Kidney (tissue), 14 donors: Measurements from ENCODE around the gene ABL2. TPM values are rescaled to one million over a fixed set of nuclear protein-coding genes. Genes with fewer than 3 reads are reported as not detected.
A peak's percentile ranks its signal among the peaks of the same experiment; 100 is the strongest.

Experiments
- DNase-seq, 5 donors: peaks; one replicate each; pipeline ENCODE4 v3.0.0-alpha.2; 2013 to 2020
- FAIRE-seq: peaks from 2 replicates; lab custom pipeline; 2012; peaks lifted over from hg19 to GRCh38; lab: Jason Lieb, UNC
- H3K27ac ChIP-seq, 2 donors: one replicate each; pipeline ENCODE4 v1.7.0; 2013; ENCODE audit warnings: low read depth in 2 of 2, low read length in 2 of 2, inconsistent platforms in 1 of 2
- H3K27me3 ChIP-seq: one replicate; pipeline ENCODE4 v1.7.1; 2013; ENCODE audit warnings: low read length, inconsistent platforms; ENCODE audit not compliant: control insufficient read depth, insufficient read depth
- H3K36me3 ChIP-seq, 3 donors: one replicate each; pipeline versions ENCODE4 v1.7.0 to v1.7.1; 2013; ENCODE audit warnings: low read length in 3 of 3, control low read depth in 1 of 3, inconsistent platforms in 1 of 3; ENCODE audit not compliant: insufficient read depth in 3 of 3, control insufficient read depth in 2 of 3
- H3K4me1 ChIP-seq, 3 donors: one replicate each; pipeline versions ENCODE4 v1.7.0 to v1.7.1; 2013; ENCODE audit warnings: low read length in 3 of 3, inconsistent platforms in 1 of 3, low read depth in 1 of 3; ENCODE audit not compliant: control insufficient read depth in 2 of 3, insufficient read depth in 2 of 3
- H3K4me3 ChIP-seq, 3 donors: one replicate each; pipeline versions ENCODE4 v1.7.0 to v1.8.1; 2013; ENCODE audit warnings: low read length in 3 of 3, control low read depth in 1 of 3, inconsistent platforms in 1 of 3
- H3K9ac ChIP-seq, 3 donors: one replicate each; pipeline versions ENCODE4 v1.7.0 to v1.7.1; 2013; ENCODE audit warnings: low read length in 3 of 3, control low read depth in 1 of 3, inconsistent platforms in 1 of 3
- H3K9me3 ChIP-seq, 3 donors: one replicate each; pipeline versions ENCODE4 v1.7.0 to v1.7.1; 2013; ENCODE audit warnings: low read length in 3 of 3, control low read depth in 1 of 3, inconsistent platforms in 1 of 3; ENCODE audit not compliant: control insufficient read depth in 2 of 3, insufficient read depth in 1 of 3
- intact Hi-C: fragments of 100-400 bp; cut with DNase I; formaldehyde crosslinking; loops from one replicate; pipeline ENCODE4 v1.11.1; 2022
- polyA plus RNA-seq: library from polyadenylated mRNA; stranded (reverse); fragments of 350-450 nt; fragmentation: Illumina TruSeq; extraction: RNeasy Lipid Tissue Mini Kit (QIAGEN cat#74804); gene quantifications from one replicate; pipeline ENCODE4 v1.2.3, GENCODE V29; 2014; ENCODE audit warnings: low read depth, low replicate concordance; ENCODE audit not compliant: insufficient read depth
- total RNA-seq: library from RNA; stranded (reverse); fragmentation: NEBNext Ultra II Directional; extraction: Animal tissue kit (Norgen Biotek cat#: 25700); gene quantifications from one replicate; pipeline ENCODE4 v1.2.1, GENCODE V29; 2021
- TF ChIP-seq, protein P1 (sequence below): IDR thresholded peaks from 3 replicates; pipeline ENCODE4 v1.5.1; 2012; ENCODE audit warnings: mild to moderate bottlenecking, moderate library complexity, borderline replicate concordance; ENCODE audit not compliant: insufficient read depth; ENCODE audit errors: extremely low read depth
- donor health status: control.
- donor health status: control.
- donor health status: control.
- donor health status: control.
- donor health status: control.
- donor health status: DM: yes; HTN: yes; CAD: no.
- donor health status: Normal renal cell carcinoma (clear cell type).

Gene ABL2
- total and polyA plus RNA-seq, 2 donors from 2014 or later = 1.6 to 29.6 TPM

DNA sequence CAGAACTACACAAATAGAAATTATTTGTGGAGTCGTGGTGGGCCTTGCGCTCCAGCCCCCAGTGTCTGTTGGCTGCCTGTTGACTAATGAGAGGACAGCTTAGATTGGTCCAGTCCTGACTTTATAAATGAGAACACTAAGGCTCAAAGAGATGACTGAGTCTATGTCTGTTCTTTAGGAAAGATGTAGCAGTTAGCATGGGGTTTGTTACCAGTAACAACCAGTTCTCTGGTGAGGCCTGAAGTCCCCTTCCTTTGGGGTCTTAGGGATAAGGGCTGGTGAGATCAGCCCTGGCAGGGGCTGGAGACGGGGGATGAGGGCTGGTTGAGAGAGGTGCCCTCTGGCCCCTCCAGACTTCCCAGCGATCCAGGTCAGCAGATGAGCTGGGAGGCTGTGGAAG lies 138.6 kb downstream of the ABL2 start:
- H3K9me3 ChIP-seq = no peaks in the 10 kb centered on the region
- intact Hi-C loops = loop anchor here (10.0 kb wide), 1 partner anchor 274 kb away; the partner anchor contains the start of gene AXDND1
- H3K27me3 ChIP-seq = no peaks in the 10 kb centered on the region
- H3K4me3 ChIP-seq = no peak overlapping the region
- H3K4me1 ChIP-seq = peaks cover 0 to 15% (median 8%) of the 10 kb centered on the region in 3 donors
- no peak for DNase-seq
- TF ChIP-seq, protein P1, sequence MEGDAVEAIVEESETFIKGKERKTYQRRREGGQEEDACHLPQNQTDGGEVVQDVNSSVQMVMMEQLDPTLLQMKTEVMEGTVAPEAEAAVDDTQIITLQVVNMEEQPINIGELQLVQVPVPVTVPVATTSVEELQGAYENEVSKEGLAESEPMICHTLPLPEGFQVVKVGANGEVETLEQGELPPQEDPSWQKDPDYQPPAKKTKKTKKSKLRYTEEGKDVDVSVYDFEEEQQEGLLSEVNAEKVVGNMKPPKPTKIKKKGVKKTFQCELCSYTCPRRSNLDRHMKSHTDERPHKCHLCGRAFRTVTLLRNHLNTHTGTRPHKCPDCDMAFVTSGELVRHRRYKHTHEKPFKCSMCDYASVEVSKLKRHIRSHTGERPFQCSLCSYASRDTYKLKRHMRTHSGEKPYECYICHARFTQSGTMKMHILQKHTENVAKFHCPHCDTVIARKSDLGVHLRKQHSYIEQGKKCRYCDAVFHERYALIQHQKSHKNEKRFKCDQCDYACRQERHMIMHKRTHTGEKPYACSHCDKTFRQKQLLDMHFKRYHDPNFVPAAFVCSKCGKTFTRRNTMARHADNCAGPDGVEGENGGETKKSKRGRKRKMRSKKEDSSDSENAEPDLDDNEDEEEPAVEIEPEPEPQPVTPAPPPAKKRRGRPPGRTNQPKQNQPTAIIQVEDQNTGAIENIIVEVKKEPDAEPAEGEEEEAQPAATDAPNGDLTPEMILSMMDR = no peak
- peak overlapping the region in 1 of 3 donors; percentile 1 for H3K9ac ChIP-seq
- no peak for FAIRE-seq
- peaks cover 2 to 26% (median 25%) of the 10 kb centered on the region in 3 donors for H3K36me3 ChIP-seq
- no peak overlapping the region for H3K27ac ChIP-seq

DNA sequence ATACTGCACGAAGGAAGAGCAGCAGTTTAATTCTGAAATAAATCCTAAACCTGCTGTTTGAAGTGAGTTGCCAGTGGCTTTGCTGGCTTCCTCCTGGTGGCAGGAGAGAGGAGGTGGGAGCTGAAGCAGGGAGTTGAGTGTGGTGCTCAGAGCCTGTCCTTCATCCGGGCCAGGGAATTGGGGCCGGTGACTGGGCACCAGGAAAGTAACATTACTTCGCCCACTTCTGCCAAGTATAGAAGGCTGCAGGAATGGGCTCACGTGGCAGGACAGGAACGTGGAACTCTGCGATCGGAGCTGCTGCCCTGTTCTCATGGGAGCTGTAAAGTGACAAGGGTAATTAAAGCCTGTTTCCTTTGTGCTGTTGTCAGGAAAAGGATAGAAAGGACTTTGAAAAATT lies 139.0 kb downstream of the ABL2 start:
- peaks cover 2 to 23% (median 23%) of the 10 kb centered on the region in 3 donors for H3K36me3 ChIP-seq
- H3K9ac ChIP-seq = peak overlapping the region in 1 of 3 donors; percentile 1
- no peak overlapping the region for H3K27ac ChIP-seq

DNA sequence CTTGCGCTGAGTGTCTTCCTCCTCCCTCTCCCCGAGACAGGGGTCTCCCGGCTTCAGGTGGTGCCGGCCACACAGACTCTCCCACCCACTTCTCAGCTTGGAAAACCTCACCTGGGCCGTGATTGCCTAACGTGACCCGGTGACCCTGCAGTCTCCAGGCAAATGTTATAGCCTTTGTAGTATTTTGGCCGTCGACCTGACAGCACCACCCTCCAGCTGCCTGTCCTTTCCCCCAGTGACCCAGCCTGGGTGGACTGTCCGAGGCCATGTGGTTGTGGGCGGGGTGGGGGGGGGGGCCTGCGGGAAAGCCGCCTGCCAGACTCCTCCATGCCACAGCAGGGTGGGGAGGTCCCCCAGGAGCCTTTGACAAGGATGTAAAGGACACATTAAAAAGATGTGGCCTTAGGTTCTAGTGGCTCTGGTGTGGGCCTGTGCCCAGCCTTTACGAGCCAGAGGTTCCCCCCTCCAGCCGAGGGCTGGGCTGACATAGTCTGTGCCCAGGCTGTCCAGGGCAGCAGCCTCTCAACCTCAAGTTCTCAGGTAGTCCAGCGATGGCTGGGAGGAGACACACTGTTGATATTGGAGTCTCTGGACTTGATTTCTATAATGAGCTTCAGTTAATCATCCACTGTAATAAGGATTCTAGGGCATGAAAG lies 139.5 kb downstream of the ABL2 start:
- H3K36me3 ChIP-seq = peaks cover 2 to 20% (median 18%) of the 10 kb centered on the region in 3 donors
- H3K9ac ChIP-seq = peak overlapping the region in 1 of 3 donors; percentile 1
- intact Hi-C loops = loop anchor here (10.0 kb wide), 1 partner anchor 275 kb away; the partner anchor contains the start of gene AXDND1
- H3K27me3 ChIP-seq = no peaks in the 10 kb centered on the region
- no peak overlapping the region for H3K4me3 ChIP-seq
- FAIRE-seq (no peak), DNase-seq (no peak)
- H3K4me1 ChIP-seq = peaks cover 0 to 15% (median 8%) of the 10 kb centered on the region in 3 donors
- TF ChIP-seq, protein P1 = no peak
- H3K27ac ChIP-seq = no peak overlapping the region
- no peaks in the 10 kb centered on the region for H3K9me3 ChIP-seq

More for the DNA sequence above, 139.0 kb downstream of the ABL2 start:
- Histone ChIP-seq H3K4me1 (peaks cover 0 to 15% (median 8%) of the 10 kb centered on the region in 3 donors), H3K4me3 (no peak overlapping the region), H3K27me3 (no peaks in the 10 kb centered on the region), H3K9me3 (no peaks in the 10 kb centered on the region)
- intact Hi-C loops = loop anchor here (10.0 kb wide), 1 partner anchor 274 kb away; the partner anchor contains the start of gene AXDND1
- peak in 1 of 5 donors; percentile 18 for DNase-seq
- no peak for FAIRE-seq
- TF ChIP-seq, protein P1 = no peak
